Prostate gland (tissue), 2 donors: ENCODE results near the gene NTNG2.

Source experiments
- CTCF ChIP-seq, 4 experiments: fragments of 200-600 bp in 2 of 4; fragments of 450-650 bp in 2 of 4; sonication (generic) in 2 of 4; IDR thresholded peaks; 1 replicate in 3 of 4; 2 replicates in 1 of 4; pipeline ENCODE4 v1.5.1; 2016 to 2019; ENCODE audit warnings: antibody characterized with exemption in 4 of 4, mild to moderate bottlenecking in 2 of 4, moderate library complexity in 2 of 4
- POLR2A ChIP-seq: fragments of 450-650 bp; IDR thresholded peaks from one replicate; pipeline ENCODE4 v1.6.1; 2016; ENCODE audit warnings: antibody characterized with exemption, mild to moderate bottlenecking

- TF ChIP-seq POLR2A (no peak), CTCF (IDR thresholded peaks at IDR 0.05) (no peak)
Measured at GRCh38 chr9:132190966-132191365, 29.1 kb downstream of the NTNG2 start.
